Choroid plexus epithelial cell (primary cell): ENCODE results near the gene C3orf18.

ENCODE experiments used
- DNase-seq: peaks from one replicate; pipeline ENCODE4 v3.0.0-alpha.2; 2010; ENCODE audit warnings: low read depth
- H3K4me3 ChIP-seq: 2 replicates; pipeline ENCODE4 v1.5.1; 2011; ENCODE audit warnings: low read depth, mild to moderate bottlenecking, control low read depth, low read length, moderate library complexity
- TF ChIP-seq, protein P1 (sequence below): conservative IDR thresholded peaks from 2 replicates; pipeline ENCODE4 v1.5.1; 2011; ENCODE audit warnings: low read depth, mild to moderate bottlenecking, control low read depth, inconsistent platforms, low read length, moderate library complexity

C3orf18 gene

DNA sequence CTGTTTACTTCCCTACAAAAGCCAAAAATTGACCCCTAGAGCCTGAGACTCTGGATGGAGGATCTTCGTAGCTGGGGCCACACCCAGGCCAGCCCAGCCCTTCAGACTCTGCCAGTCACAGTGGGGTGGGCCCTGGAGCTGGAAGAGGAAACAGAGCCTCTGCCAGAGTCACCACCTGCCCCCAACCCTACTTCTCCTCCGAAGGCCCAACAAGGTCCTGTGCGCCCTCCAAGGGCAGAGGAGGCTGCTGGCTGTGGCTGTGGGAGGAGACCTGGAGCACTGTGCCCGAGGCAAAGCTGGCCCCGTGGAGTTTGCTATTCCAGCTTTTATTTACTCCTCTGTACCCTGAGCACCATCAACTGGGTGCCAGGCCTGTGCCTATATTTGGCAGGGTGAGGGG is 25.0 kb upstream of the C3orf18 start:
- TF ChIP-seq, protein P1, sequence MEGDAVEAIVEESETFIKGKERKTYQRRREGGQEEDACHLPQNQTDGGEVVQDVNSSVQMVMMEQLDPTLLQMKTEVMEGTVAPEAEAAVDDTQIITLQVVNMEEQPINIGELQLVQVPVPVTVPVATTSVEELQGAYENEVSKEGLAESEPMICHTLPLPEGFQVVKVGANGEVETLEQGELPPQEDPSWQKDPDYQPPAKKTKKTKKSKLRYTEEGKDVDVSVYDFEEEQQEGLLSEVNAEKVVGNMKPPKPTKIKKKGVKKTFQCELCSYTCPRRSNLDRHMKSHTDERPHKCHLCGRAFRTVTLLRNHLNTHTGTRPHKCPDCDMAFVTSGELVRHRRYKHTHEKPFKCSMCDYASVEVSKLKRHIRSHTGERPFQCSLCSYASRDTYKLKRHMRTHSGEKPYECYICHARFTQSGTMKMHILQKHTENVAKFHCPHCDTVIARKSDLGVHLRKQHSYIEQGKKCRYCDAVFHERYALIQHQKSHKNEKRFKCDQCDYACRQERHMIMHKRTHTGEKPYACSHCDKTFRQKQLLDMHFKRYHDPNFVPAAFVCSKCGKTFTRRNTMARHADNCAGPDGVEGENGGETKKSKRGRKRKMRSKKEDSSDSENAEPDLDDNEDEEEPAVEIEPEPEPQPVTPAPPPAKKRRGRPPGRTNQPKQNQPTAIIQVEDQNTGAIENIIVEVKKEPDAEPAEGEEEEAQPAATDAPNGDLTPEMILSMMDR, result no peak
- DNase-seq, result no peak
- H3K4me3 ChIP-seq, result no peak overlapping the region

DNA sequence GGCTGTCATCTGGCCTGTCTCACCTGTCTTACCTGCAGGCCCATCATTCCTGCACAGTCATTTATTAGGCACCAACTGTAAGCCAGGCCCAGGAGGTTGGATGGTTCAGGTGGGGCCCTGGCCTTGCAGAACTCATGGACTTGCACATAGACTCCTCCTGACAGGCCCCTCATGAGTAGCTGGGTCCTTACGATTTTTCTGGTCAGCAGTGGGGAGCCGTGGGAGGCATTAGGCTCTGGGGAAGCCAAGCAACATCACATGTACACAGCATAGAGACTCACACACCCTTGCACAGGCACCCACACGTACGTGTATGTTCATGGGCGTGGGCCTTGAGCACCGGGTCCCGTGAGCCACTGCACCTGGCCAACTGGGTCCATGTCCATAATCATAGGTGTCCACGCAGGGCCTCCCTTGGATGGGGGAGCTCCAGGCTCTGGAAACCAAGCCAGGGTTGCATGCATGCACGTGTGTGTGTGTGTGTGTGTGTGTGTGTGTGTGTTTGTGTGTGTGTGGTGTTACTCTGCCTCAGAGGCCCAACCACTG is 23.7 kb upstream of the C3orf18 start:
- TF ChIP-seq, protein P1, result no peak
- DNase-seq, result no peak

DNA sequence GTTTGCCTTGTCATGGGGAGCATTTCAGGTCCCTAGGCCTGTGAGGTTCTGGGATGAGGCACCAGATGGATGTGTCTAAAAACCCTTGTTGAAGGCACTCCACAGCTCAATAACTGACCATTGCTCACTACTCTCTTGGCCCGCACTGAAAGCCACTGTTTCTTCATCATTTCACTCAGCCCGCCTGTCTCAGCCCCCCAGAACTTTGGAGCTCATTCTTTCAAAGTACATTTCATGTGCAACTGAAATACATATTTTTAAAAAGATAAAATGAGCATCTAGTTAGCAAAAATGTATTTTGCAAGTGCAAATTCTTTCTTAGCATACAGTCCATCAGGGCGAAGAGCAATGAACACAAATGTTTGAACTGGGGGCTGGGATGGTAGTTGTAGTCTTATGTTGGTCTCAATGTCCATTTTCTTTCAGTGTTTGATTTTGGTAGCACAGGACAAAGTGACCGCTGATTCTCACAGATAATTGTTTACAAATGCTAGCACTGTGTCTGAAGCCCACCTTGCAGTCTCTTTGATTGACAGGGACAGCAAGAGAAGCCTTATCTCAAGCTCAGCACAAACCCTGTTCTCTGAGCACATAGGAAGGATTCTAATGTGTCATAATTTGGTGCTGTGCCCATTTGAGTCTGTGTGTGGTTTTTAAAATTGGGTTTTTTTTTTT is 21.3 kb upstream of the C3orf18 start:
- TF ChIP-seq, protein P1, result no peak
- DNase-seq, result peak; percentile 40
- H3K4me3 ChIP-seq, result no peak overlapping the region

More for the DNA sequence above, 23.7 kb upstream of the C3orf18 start:
- no peak overlapping the region for H3K4me3 ChIP-seq

DNA sequence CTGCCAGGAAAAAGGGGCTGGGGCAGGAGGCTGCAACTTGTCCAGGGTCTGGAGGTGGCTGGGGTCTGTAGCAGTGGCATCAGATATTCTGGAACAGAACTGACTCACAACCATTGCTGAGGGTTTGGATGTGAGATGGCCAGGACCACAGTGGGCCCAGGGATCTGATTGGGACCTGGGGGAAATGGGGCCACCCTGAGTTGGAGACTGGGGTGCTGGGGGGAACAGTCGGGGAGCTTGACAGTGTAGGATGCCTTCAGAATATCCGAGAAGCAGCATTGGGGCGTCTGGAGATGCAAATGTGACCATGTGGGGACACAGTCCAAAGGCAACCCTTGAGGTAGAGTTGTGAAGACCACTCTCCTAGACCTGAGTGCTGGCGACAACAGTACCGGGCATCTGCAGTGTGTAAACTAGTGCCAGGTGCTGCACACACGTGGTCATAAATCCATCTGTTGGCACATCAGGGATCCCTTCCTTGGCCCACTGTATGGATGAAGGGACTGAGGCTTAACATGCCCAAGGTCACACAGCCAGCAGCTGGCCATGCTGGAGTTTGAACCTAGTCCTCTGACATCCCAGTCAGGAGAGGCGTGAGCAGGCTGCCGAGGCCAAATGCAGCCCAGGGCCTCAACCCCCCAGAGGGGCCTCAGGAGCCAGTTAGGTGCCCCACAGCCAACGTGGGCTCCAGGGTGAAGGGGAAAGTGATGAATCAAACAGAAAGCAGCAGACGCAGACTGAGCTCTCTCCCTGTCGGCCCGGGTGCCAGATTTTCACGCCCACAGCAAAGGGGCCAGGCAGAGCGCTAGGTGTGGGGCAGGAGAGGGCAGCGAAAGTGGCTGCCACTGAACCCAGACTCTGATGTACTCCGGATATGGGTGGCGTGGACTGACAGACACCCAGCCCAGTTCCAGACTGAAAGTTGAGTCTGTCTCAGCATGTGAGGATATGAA is 20.5 kb upstream of the C3orf18 start:
- DNase-seq, result no peak
- TF ChIP-seq, protein P1, result no peak
- no peak overlapping the region for H3K4me3 ChIP-seq

DNA sequence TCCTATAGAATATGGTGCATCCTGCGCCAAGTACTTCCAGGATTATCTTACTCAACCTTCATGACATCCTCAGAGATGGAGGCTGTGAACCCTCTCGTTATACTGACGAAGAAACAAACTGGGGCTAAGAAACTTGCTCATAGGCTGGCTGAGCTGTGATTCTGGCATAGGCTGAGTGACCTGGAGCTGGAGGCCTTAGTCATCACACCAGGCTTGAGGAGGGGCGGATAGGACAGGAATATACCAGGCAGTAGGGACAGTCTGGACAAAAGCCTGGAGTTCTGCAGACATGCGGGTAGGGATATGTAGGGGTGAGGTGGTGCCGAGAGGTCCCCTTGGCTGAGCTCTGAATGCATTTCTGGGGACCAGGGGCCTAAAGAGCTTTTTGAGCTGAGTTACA is 19.8 kb upstream of the C3orf18 start:
- TF ChIP-seq, protein P1, result no peak
- H3K4me3 ChIP-seq, result no peak overlapping the region
- DNase-seq, result no peak

DNA sequence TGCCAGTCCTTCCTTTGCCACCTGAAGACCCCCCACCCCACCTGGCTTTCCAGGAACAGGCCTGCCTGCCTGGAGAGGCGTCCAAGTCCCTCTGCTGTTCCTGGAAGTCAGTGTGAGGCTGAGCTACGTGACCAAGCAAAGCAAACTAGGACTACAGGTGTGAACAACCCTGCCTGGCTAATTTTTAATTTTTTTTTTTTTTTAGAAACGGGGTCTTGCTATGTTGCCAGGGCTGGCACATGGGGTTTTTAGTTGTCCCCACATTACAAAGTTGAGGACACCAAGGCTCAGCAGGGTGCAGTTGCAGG is 19.2 kb upstream of the C3orf18 start:
- TF ChIP-seq, protein P1, result no peak
- H3K4me3 ChIP-seq, result no peak overlapping the region
- DNase-seq, result no peak
